Activated CD8-positive, alpha-beta T cell treated with anti-CD3 and anti-CD28 coated beads for 36 hours (primary cell): ENCODE measurements around the gene ARMH2. TPM values are rescaled to one million over a fixed set of nuclear protein-coding genes. Genes with fewer than 3 reads are reported as not detected.
A peak's percentile ranks its signal among the peaks of the same experiment; 100 is the strongest.

ENCODE experiments used
- ATAC-seq: fragments of 200-7000 bp; cut with Tn5 transposase; one replicate; pipeline ENCODE4 v1.10.0; 2021; ENCODE audit warnings: mild to moderate bottlenecking, moderate library complexity
- CTCF ChIA-PET: fragments of 350-600 bp; sonication (Branson Sonifier 250); formaldehyde crosslinking; loops from one replicate; lab custom pipeline; 2021; ENCODE audit warnings: antibody characterized with exemption; lab: Charles Lee
- POLR2A ChIA-PET: fragments of 350-600 bp; sonication (Branson Sonifier 250); formaldehyde crosslinking; loops from one replicate; lab custom pipeline; 2021; ENCODE audit warnings: antibody characterized with exemption; lab: Charles Lee
- DNase-seq: peaks from one replicate; pipeline ENCODE4 v3.0.0-alpha.2; 2020
- H3K27ac Mint-ChIP-seq: one replicate; pipeline ENCODE4 v1.8.0; 2021; ENCODE audit warnings: mild to moderate bottlenecking, mixed read lengths
- H3K27me3 Mint-ChIP-seq: one replicate; pipeline ENCODE4 v1.8.0; 2021; ENCODE audit warnings: mixed read lengths
- H3K36me3 Mint-ChIP-seq: one replicate; pipeline ENCODE4 v1.8.0; 2021; ENCODE audit warnings: low read depth, mixed read lengths
- H3K4me1 Mint-ChIP-seq: one replicate; pipeline ENCODE4 v1.8.0; 2021; ENCODE audit warnings: low read depth, mixed read lengths
- H3K4me3 Mint-ChIP-seq: one replicate; pipeline ENCODE4 v1.8.0; 2021; ENCODE audit warnings: mild to moderate bottlenecking, moderate library complexity, mixed read lengths
- H3K9me3 Mint-ChIP-seq: one replicate; pipeline ENCODE4 v1.8.0; 2021; ENCODE audit warnings: mixed read lengths
- CTCF ChIP-seq: fragments of 200-600 bp; IDR thresholded peaks from one replicate; pipeline ENCODE4 v1.8.0; 2022; ENCODE audit warnings: antibody characterized with exemption, mild to moderate bottlenecking
- intact Hi-C: fragments of 100-400 bp; cut with micrococcal nuclease; formaldehyde crosslinking; loops from one replicate; pipeline ENCODE4 v1.10.0; 2022
- total RNA-seq, 2 experiments: library from RNA; stranded (reverse); gene quantifications; one replicate each; pipeline ENCODE4 v1.2.3, GENCODE V29; 2021

ARMH2 gene
- total RNA-seq, 2 experiments from 2014 or later, result 0.40 TPM; not detected in 1

DNA sequence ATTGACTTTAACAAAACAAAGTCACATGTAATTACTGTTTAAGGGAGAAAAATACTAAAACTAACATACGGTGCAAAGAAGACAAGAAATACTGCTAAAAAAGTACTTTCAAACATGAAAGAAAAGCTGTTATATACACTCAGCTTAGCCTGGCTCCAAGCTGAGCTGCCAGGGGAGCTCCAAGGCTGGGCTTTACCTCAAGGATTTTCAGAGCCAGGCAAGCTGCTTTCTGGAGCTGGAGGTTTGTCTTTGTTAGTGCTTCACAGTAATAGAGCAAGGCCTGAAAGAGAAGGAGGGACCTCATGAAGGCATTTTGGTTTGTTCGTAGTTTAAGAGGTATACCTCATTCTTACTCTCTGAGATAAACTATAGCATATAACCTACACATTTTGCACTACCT, 19.6 kb upstream of the ARMH2 start:
- ChIA-PET POLR2A (interaction anchor here (0.9 to 1.6 kb wide), 5 partner anchors 8 to 42 kb away, joined by 3 to 6 read pairs (median 3); no protein-coding TSS in a partner anchor), CTCF (interaction anchor here (1.0 to 1.8 kb wide), 2 partner anchors 20 to 200 kb away, joined by 3 to 5 read pairs; no protein-coding TSS in a partner anchor)
- ATAC-seq (no peak), DNase-seq (no peak)
- Mint-ChIP-seq H3K27me3 (no peaks in the 10 kb centered on the region), H3K36me3 (peaks cover 18% of the 10 kb centered on the region), H3K9me3 (no peaks in the 10 kb centered on the region), H3K4me1 (peaks cover 7% of the 10 kb centered on the region), H3K27ac (peak overlapping the region; percentile 51), H3K4me3 (no peak overlapping the region)
- intact Hi-C loops, result no loop called here
- TF ChIP-seq CTCF, result no peak

GRCh38 chr6:24809728-24810127, 11.0 kb upstream of the ARMH2 start:
- Mint-ChIP-seq H3K4me1 (no peaks in the 10 kb centered on the region), H3K36me3 (peaks cover 17% of the 10 kb centered on the region), H3K4me3 (no peak overlapping the region), H3K27ac (peak overlapping the region; percentile 52), H3K9me3 (no peaks in the 10 kb centered on the region), H3K27me3 (no peaks in the 10 kb centered on the region)
- TF ChIP-seq CTCF, result no peak
- POLR2A ChIA-PET, result interaction anchor here (1.4 to 1.6 kb wide), 2 partner anchors 9 to 20 kb away, joined by 3 read pairs; no protein-coding TSS in a partner anchor
- DNase-seq (no peak), ATAC-seq (no peak)
- intact Hi-C loops, result no loop called here
- CTCF ChIA-PET, result interaction anchor here (1.2 to 1.5 kb wide), 3 partner anchors 11 to 261 kb away, joined by 3 to 6 read pairs (median 3); no protein-coding TSS in a partner anchor

DNA sequence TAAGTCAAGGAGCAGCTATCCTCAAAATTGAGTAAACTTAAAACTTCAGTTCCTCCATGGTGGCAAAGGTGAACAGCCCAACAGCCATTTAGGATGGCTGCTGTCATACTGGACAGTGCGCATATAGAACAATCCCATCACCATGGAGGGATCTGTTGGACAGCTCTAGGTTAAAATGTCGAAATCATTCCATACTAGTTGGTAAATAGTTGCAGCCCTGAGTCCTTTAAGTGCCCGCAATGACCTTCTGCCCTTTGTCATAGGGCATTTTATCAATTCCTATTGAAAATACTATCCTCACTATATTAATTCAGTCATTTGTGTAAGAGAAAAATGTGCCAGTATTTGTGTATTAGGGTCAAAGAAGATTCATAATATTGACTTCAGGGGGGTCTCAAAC, 8.9 kb upstream of the ARMH2 start:
- POLR2A ChIA-PET, result interaction anchor here (0.9 to 2.1 kb wide), 3 partner anchors 8 to 33 kb away, joined by 4 to 6 read pairs (median 4); partner anchors contain the start of genes ARMH2 and GMNN
- ATAC-seq (no peak), DNase-seq (no peak)
- no peaks in the 10 kb centered on the region for H3K27me3 Mint-ChIP-seq
- peaks cover 20% of the 10 kb centered on the region for H3K36me3 Mint-ChIP-seq
- CTCF ChIA-PET, result interaction anchor here (0.9 kb wide), 1 partner anchor 184 kb away, joined by 3 read pairs; no protein-coding TSS in a partner anchor
- H3K4me1 Mint-ChIP-seq, result no peaks in the 10 kb centered on the region
- H3K4me3 Mint-ChIP-seq, result no peak overlapping the region
- intact Hi-C loops, result no loop called here
- TF ChIP-seq CTCF, result no peak
- H3K27ac Mint-ChIP-seq, result no peak overlapping the region
- H3K9me3 Mint-ChIP-seq, result no peaks in the 10 kb centered on the region

DNA sequence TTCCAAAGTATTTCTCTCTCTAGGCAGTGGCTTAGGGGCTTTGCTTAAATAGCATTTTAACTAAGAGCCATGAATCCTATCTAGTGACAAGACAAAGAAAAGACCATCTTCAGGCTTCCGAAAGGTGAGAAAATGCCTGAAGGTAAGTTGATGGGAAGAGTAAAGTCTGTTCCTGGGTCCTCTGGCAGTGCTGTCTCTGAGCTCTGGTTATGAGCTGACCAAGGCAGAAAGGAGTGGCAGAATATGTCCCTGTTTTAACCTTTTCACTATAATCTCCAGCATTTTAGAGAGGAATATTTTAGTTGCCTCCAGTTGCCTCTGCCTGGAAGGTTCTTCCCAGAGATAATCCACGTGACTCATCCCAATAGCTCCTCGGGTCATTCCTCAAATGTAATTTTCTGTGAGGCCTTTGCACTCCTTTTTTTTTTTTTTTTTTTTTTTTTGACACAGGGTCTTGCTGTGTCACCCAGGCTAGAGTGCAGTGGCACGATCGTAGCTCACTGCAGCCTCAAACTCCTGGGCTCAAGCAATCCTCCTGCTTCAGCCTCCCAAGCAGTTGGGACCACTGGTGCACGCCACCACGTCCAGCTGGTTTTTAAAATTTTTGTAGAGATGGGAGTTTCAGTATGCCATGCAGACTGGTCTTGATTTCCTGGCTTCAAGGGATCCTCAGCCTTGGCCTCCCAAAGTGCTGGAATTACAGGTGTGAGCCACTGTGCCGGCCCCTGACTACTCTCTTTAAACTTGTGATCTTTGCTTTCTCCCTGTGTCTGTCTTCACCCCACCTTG, 3.7 kb upstream of the ARMH2 start:
- peaks cover 16% of the 10 kb centered on the region for H3K4me1 Mint-ChIP-seq
- no peak overlapping the region for H3K4me3 Mint-ChIP-seq
- no peak for TF ChIP-seq CTCF
- intact Hi-C loops, result no loop called here
- peaks cover 13% of the 10 kb centered on the region for H3K36me3 Mint-ChIP-seq
- no peak for ATAC-seq
- no peaks in the 10 kb centered on the region for H3K9me3 Mint-ChIP-seq
- POLR2A ChIA-PET, result no interaction called here
- peak overlapping the region; percentile 7 for H3K27ac Mint-ChIP-seq
- CTCF ChIA-PET, result no interaction called here
- H3K27me3 Mint-ChIP-seq, result no peaks in the 10 kb centered on the region
- DNase-seq, result no peak

- ChIA-PET CTCF (no interaction called here), POLR2A (interaction anchor here (0.5 to 2.5 kb wide), 4 partner anchors 8 to 65 kb away, joined by 3 to 8 read pairs (median 4); no protein-coding TSS in a partner anchor)
- ATAC-seq (no peak), DNase-seq (no peak)
- Mint-ChIP-seq H3K4me3 (no peak overlapping the region), H3K4me1 (peaks cover 30% of the 10 kb centered on the region), H3K27ac (peak overlapping the region; percentile 22), H3K36me3 (peaks cover 7% of the 10 kb centered on the region), H3K27me3 (no peaks in the 10 kb centered on the region), H3K9me3 (peaks cover 1% of the 10 kb centered on the region)
- intact Hi-C loops, result loop anchor here (5.0 kb wide), 1 partner anchor 218 kb away; no protein-coding TSS in a partner anchor
- no peak for TF ChIP-seq CTCF
Observed at GRCh38 chr6:24799541-24799915, 811 bp upstream of the ARMH2 start.
